K562 (cell line): ENCODE results near the gene NAPB. TPM values are rescaled to one million over a fixed set of nuclear protein-coding genes. Genes with fewer than 3 reads are reported as not detected.

Experiments
- BCLAF1 ChIP-seq, 2 experiments: fragments of 450-650 bp in 1 of 2; IDR thresholded peaks; 2 replicates each; pipeline ENCODE4 v1.6.1; 2011 to 2017; ENCODE audit warnings: low read depth in 2 of 2, antibody characterized with exemption in 1 of 2, borderline replicate concordance in 1 of 2, low read length in 1 of 2, mild to moderate bottlenecking in 1 of 2, mixed read lengths in 1 of 2; ENCODE audit not compliant: control insufficient read depth in 1 of 2
- DEAF1 ChIP-seq: fragments of 450-650 bp; formaldehyde crosslinking; IDR thresholded peaks from 2 replicates; pipeline ENCODE4 v1.4.0; 2020; ENCODE audit warnings: mild to moderate bottlenecking, moderate library complexity
- ETS2 ChIP-seq: IDR thresholded peaks from 2 replicates; pipeline ENCODE4 v1.6.1; 2016; ENCODE audit warnings: borderline replicate concordance, missing genetic modification characterization, mild to moderate bottlenecking, moderate library complexity, missing compliant biosample characterization; ENCODE audit not compliant: poor library complexity, severe bottlenecking
- HMGN3 ChIP-seq: IDR thresholded peaks from 2 replicates; pipeline ENCODE4 v1.6.1; 2011; ENCODE audit warnings: borderline replicate concordance, low read depth, mild to moderate bottlenecking, mixed read lengths, low read length; ENCODE audit not compliant: insufficient read length; ENCODE audit errors: extremely low read depth
- PBX2 ChIP-seq, 2 experiments: IDR thresholded peaks in 1 of 2; conservative IDR thresholded peaks in 1 of 2; 2 replicates each; pipeline ENCODE4 v1.6.1; 2016; ENCODE audit warnings: low read depth in 2 of 2, mild to moderate bottlenecking in 1 of 2, missing compliant biosample characterization in 1 of 2, missing genetic modification characterization in 1 of 2, moderate library complexity in 1 of 2
- SREBF1 ChIP-seq: fragments of 150-350 bp; IDR thresholded peaks from 2 replicates; pipeline ENCODE4 v1.6.1; 2014; ENCODE audit warnings: antibody characterized with exemption, low read depth, low read length, borderline replicate concordance
- THRAP3 ChIP-seq: fragments of 450-650 bp; IDR thresholded peaks from 2 replicates; pipeline ENCODE4 v1.6.1; 2016; ENCODE audit warnings: mild to moderate bottlenecking, inconsistent platforms, borderline replicate concordance
- TRIM24 ChIP-seq, 2 experiments: fragments of 450-650 bp; IDR thresholded peaks; 2 replicates each; pipeline ENCODE4 v1.6.1; 2016
- ZBTB1 ChIP-seq: sonication (generic); formaldehyde crosslinking; IDR thresholded peaks from 2 replicates; pipeline ENCODE4 v1.8.1; 2023; ENCODE audit warnings: missing genetic modification reagents, low read depth, mild to moderate bottlenecking, borderline replicate concordance
- ZEB2 ChIP-seq: fragments of 450-650 bp; IDR thresholded peaks from 2 replicates; pipeline ENCODE4 v1.6.1; 2016
- ZNF12 ChIP-seq: sonication (generic); formaldehyde crosslinking; IDR thresholded peaks from 2 replicates; pipeline ENCODE4 v1.4.0; 2020; ENCODE audit warnings: mild to moderate bottlenecking, missing genetic modification reagents
- ZNF655 ChIP-seq: fragments of 250-450 bp; sonication (Bioruptor Pico); IDR thresholded peaks from 2 replicates; pipeline ENCODE4 v1.5.0; 2021
- polyA plus RNA-seq, 8 experiments: library from polyadenylated mRNA; depleted of rRNA in 4 of 8; stranded (reverse) in 5 of 8; unstranded in 3 of 8; fragments of >200 nt; fragmentation: Nextera tagmentation in 2 of 8; fragmentation: Illumina TruSeq in 1 of 8; extraction: Ambion mirVana in 2 of 8; extraction: Trizol in 1 of 8; gene quantifications; 2 replicates each; pipeline versions ENCODE4 v1.2.1 to v1.2.3, GENCODE V29; 2011 to 2014; ENCODE audit warnings: inconsistent platforms in 1 of 8, missing spikeins in 1 of 8
- total RNA-seq, 7 experiments: library from RNA; depleted of rRNA in 6 of 7; stranded (reverse); fragments of >200 nt in 6 of 7; fragmentation: Illumina TruSeq in 2 of 7; extraction: Trizol in 2 of 7; gene quantifications; 2 replicates each; pipeline versions ENCODE4 v1.2.1 to v1.2.3, GENCODE V29; 2011 to 2021; ENCODE audit warnings: low replicate concordance in 1 of 7

NAPB gene
- total and polyA plus RNA-seq, 9 of the 15 experiments (the other 6 are each of a cell fraction or from before 2014, with no cell fraction given): 1.4 to 7.7 (median 5.2) TPM

GRCh38 chr20:23420943-23421931 is at the start of gene NAPB (continued):
- TF ChIP-seq BCLAF1 (IDR thresholded peaks at IDR 0.05; ENCODE audit: borderline replicate concordance in 1 of 2, control insufficient read depth in 1 of 2, low read depth in 2 of 2, low read length in 1 of 2): no peak
- TF ChIP-seq SREBF1: no peak
- TF ChIP-seq ETS2 (tag): no peak
- TF ChIP-seq THRAP3: no peak
- TF ChIP-seq ZNF655 (CRISPR knock-in tag): no peak
- TF ChIP-seq TRIM24 (IDR thresholded peaks at IDR 0.05): no peak
- TF ChIP-seq ZEB2: no peak
- no peak for TF ChIP-seq ZNF12 (CRISPR knock-in tag)
- TF ChIP-seq DEAF1 (CRISPR knock-in tag): no peak
- no peak for TF ChIP-seq ZBTB1 (CRISPR knock-in tag)
- TF ChIP-seq PBX2 (CRISPR knock-in tag; IDR thresholded peaks at IDR 0.05; ENCODE audit: low read depth): no peak
- no peak for TF ChIP-seq PBX2 (tag; conservative IDR thresholded peaks at IDR 0.05; ENCODE audit: low read depth)
- no peak for TF ChIP-seq HMGN3
